ENCODE measurements around the gene ARL13B. TPM values are rescaled to one million over a fixed set of nuclear protein-coding genes. Genes with fewer than 3 reads are reported as not detected.
A peak's percentile ranks its signal among the peaks of the same experiment; 100 is the strongest.

ARL13B gene
- total and polyA plus RNA-seq, 4 experiments from 2014 or later = 6.2 to 12.0 (median 9.0) TPM

GRCh38 chr3:93994056-93994455 is 14.1 kb downstream of the ARL13B start:
- H3K4me1 ChIP-seq (ENCODE audit: insufficient read depth, low read length) = no peaks in the 10 kb centered on the region
- no peak for DNase-seq
- no peak overlapping the region for H3K4me3 ChIP-seq (ENCODE audit: low read length in 2 of 2)
- no peaks in the 10 kb centered on the region for H3K9me3 Mint-ChIP-seq
- CTCF ChIA-PET (ENCODE audit: partially characterized antibody) = interaction anchor here (1.5 kb wide), 1 partner anchor 10 kb away, joined by 6 read pairs; no protein-coding TSS in a partner anchor
- H3K9me3 ChIP-seq (ENCODE audit: control insufficient read depth in 1 of 2, low read length in 2 of 2) = no peaks in the 10 kb centered on the region
- H3K4me1 Mint-ChIP-seq = peaks cover 0 to 5% (median 0%) of the 10 kb centered on the region in 4 donors
- peak overlapping the region in 1 of 7 donors; percentile 16 for H3K27ac Mint-ChIP-seq
- H3K4me3 Mint-ChIP-seq = no peak overlapping the region
- no peaks in the 10 kb centered on the region for H3K27me3 Mint-ChIP-seq
- H3K27me3 ChIP-seq (ENCODE audit: insufficient read depth, low read length) = no peaks in the 10 kb centered on the region
- H3K36me3 Mint-ChIP-seq = peaks cover 2 to 4% of the 10 kb centered on the region in 2 donors
- POLR2A ChIA-PET (ENCODE audit: partially characterized antibody) = no interaction called here
- H3K27ac ChIP-seq (ENCODE audit: low read depth, low read length) = no peak overlapping the region
- intact Hi-C loops (cut with micrococcal nuclease) = no loop called here
- no peaks in the 10 kb centered on the region for H3K36me3 ChIP-seq (ENCODE audit: insufficient read depth, low read length)

GRCh38 chr3:94001191-94001590 is 21.2 kb downstream of the ARL13B start:
- ChIA-PET POLR2A (ENCODE audit: partially characterized antibody) (no interaction called here), CTCF (ENCODE audit: partially characterized antibody) (interaction anchor here (0.6 to 4.8 kb wide), 2 partner anchors 38 to 68 kb away, joined by 3 to 71 read pairs; no protein-coding TSS in a partner anchor)
- Mint-ChIP-seq H3K9me3 (no peaks in the 10 kb centered on the region), H3K27ac (peak overlapping the region in 3 of 7 donors; percentile 0 to 71 (median 3)), H3K27me3 (no peaks in the 10 kb centered on the region), H3K4me1 (peaks cover 0 to 5% (median 2%) of the 10 kb centered on the region in 4 donors), H3K36me3 (peaks cover 2 to 4% of the 10 kb centered on the region in 2 donors), H3K4me3 (no peak overlapping the region)
- Histone ChIP-seq H3K36me3 (ENCODE audit: insufficient read depth, low read length) (no peaks in the 10 kb centered on the region), H3K27ac (ENCODE audit: low read depth, low read length) (no peak overlapping the region), H3K4me3 (ENCODE audit: low read length in 2 of 2) (no peak overlapping the region), H3K27me3 (ENCODE audit: insufficient read depth, low read length) (no peaks in the 10 kb centered on the region), H3K4me1 (ENCODE audit: insufficient read depth, low read length) (peaks cover 5% of the 10 kb centered on the region), H3K9me3 (ENCODE audit: control insufficient read depth in 1 of 2, low read length in 2 of 2) (no peaks in the 10 kb centered on the region)
- intact Hi-C loops (cut with micrococcal nuclease) = loop anchor here (5.0 kb wide), 1 partner anchor 246 kb away; no protein-coding TSS in a partner anchor
- no peak for DNase-seq

- intact Hi-C loops (cut with micrococcal nuclease) = loop anchor here (5.0 kb wide), 1 partner anchor 245 kb away; no protein-coding TSS in a partner anchor
These were observed 22.0 kb downstream of the ARL13B start for GRCh38 chr3:94001827-94002495.

GRCh38 chr3:94004301-94004910 is 24.5 kb downstream of the ARL13B start:
- Histone ChIP-seq H3K27ac (ENCODE audit: low read depth, low read length) (no peak overlapping the region), H3K4me1 (ENCODE audit: insufficient read depth, low read length) (peaks cover 5% of the 10 kb centered on the region), H3K9me3 (ENCODE audit: control insufficient read depth in 1 of 2, low read length in 2 of 2) (no peaks in the 10 kb centered on the region), H3K27me3 (ENCODE audit: insufficient read depth, low read length) (no peaks in the 10 kb centered on the region), H3K36me3 (ENCODE audit: insufficient read depth, low read length) (no peaks in the 10 kb centered on the region), H3K4me3 (ENCODE audit: low read length in 2 of 2) (no peak overlapping the region)
- peaks cover 0 to 4% of the 10 kb centered on the region in 2 donors for H3K36me3 Mint-ChIP-seq
- DNase-seq = peak in 4 of 5 donors; percentile 40 to 57 (median 52)
- no peaks in the 10 kb centered on the region for H3K27me3 Mint-ChIP-seq
- ChIA-PET CTCF (ENCODE audit: partially characterized antibody) (interaction anchor here (0.6 to 4.8 kb wide), 11 partner anchors 10 to 245 kb away, joined by 3 to 71 read pairs (median 6); partner anchors contain the start of genes ARL13B, DHFR2 and NSUN3), POLR2A (ENCODE audit: partially characterized antibody) (interaction anchor here (0.6 kb wide), 1 partner anchor 77 kb away, joined by 4 read pairs; no protein-coding TSS in a partner anchor)
- intact Hi-C loops (cut with micrococcal nuclease) = loop anchor here (1.0 to 5.0 kb wide), 2 partner anchors 65 to 243 kb away; no protein-coding TSS in a partner anchor
- peak overlapping the region; percentile 68 to 90 (median 82) for H3K4me3 Mint-ChIP-seq
- no peaks in the 10 kb centered on the region for H3K9me3 Mint-ChIP-seq
- H3K27ac Mint-ChIP-seq = peak overlapping the region in 5 of 7 donors; percentile 67 to 89 (median 82)
- peaks cover 0 to 5% (median 2%) of the 10 kb centered on the region in 4 donors for H3K4me1 Mint-ChIP-seq

More at GRCh38 chr3:94001827-94002495, 22.0 kb downstream of the ARL13B start:
- POLR2A ChIA-PET (ENCODE audit: partially characterized antibody) = interaction anchor here (0.8 kb wide), 1 partner anchor 61 kb away, joined by 4 read pairs; the partner anchor contains the start of genes DHFR2 and NSUN3
- CTCF ChIA-PET (ENCODE audit: partially characterized antibody) = interaction anchor here (4.8 kb wide), 1 partner anchor 67 kb away, joined by 71 read pairs; no protein-coding TSS in a partner anchor
- Mint-ChIP-seq H3K4me3 (no peak overlapping the region), H3K27ac (peak overlapping the region in 1 of 7 donors; percentile 3), H3K4me1 (peaks cover 0 to 5% (median 2%) of the 10 kb centered on the region in 4 donors), H3K9me3 (no peaks in the 10 kb centered on the region), H3K36me3 (peaks cover 2 to 4% of the 10 kb centered on the region in 2 donors), H3K27me3 (no peaks in the 10 kb centered on the region)
- Histone ChIP-seq H3K4me1 (ENCODE audit: insufficient read depth, low read length) (peaks cover 5% of the 10 kb centered on the region), H3K27ac (ENCODE audit: low read depth, low read length) (no peak overlapping the region), H3K4me3 (ENCODE audit: low read length in 2 of 2) (no peak overlapping the region), H3K9me3 (ENCODE audit: control insufficient read depth in 1 of 2, low read length in 2 of 2) (no peaks in the 10 kb centered on the region), H3K36me3 (ENCODE audit: insufficient read depth, low read length) (no peaks in the 10 kb centered on the region), H3K27me3 (ENCODE audit: insufficient read depth, low read length) (no peaks in the 10 kb centered on the region)
- no peak for DNase-seq

- H3K4me3 ChIP-seq (ENCODE audit: low read length in 2 of 2) = no peak overlapping the region
- no peak for DNase-seq
- ChIA-PET CTCF (ENCODE audit: partially characterized antibody) (interaction anchor here (0.8 to 2.8 kb wide), 3 partner anchors 10 to 61 kb away, joined by 3 to 16 read pairs (median 5); partner anchors contain the start of genes DHFR2 and NSUN3), POLR2A (ENCODE audit: partially characterized antibody) (no interaction called here)
- H3K4me3 Mint-ChIP-seq = no peak overlapping the region
- H3K9me3 Mint-ChIP-seq = no peaks in the 10 kb centered on the region
- H3K36me3 Mint-ChIP-seq = peaks cover 0 to 7% of the 10 kb centered on the region in 2 donors
- intact Hi-C loops (cut with micrococcal nuclease) = no loop called here
- H3K4me1 ChIP-seq (ENCODE audit: insufficient read depth, low read length) = peaks cover 5% of the 10 kb centered on the region
- peaks cover 11 to 16% (median 12%) of the 10 kb centered on the region in 4 donors for H3K4me1 Mint-ChIP-seq
- no peak overlapping the region for H3K27ac ChIP-seq (ENCODE audit: low read depth, low read length)
- no peaks in the 10 kb centered on the region for H3K27me3 ChIP-seq (ENCODE audit: insufficient read depth, low read length)
- H3K36me3 ChIP-seq (ENCODE audit: insufficient read depth, low read length) = no peaks in the 10 kb centered on the region
- no peaks in the 10 kb centered on the region for H3K27me3 Mint-ChIP-seq
- no peak overlapping the region for H3K27ac Mint-ChIP-seq
- H3K9me3 ChIP-seq (ENCODE audit: control insufficient read depth in 1 of 2, low read length in 2 of 2) = no peaks in the 10 kb centered on the region
These were observed 28.3 kb downstream of the ARL13B start for GRCh38 chr3:94008253-94008652.

GRCh38 chr3:94009608-94010007 is 29.7 kb downstream of the ARL13B start:
- no peaks in the 10 kb centered on the region for H3K27me3 ChIP-seq (ENCODE audit: insufficient read depth, low read length)
- peaks cover 9 to 12% (median 11%) of the 10 kb centered on the region in 4 donors for H3K4me1 Mint-ChIP-seq
- no peak overlapping the region for H3K4me3 Mint-ChIP-seq
- no peaks in the 10 kb centered on the region for H3K9me3 ChIP-seq (ENCODE audit: control insufficient read depth in 1 of 2, low read length in 2 of 2)
- no peaks in the 10 kb centered on the region for H3K9me3 Mint-ChIP-seq
- H3K36me3 Mint-ChIP-seq = peaks cover 0 to 10% of the 10 kb centered on the region in 2 donors
- CTCF ChIA-PET (ENCODE audit: partially characterized antibody) = interaction anchor here (0.7 kb wide), 1 partner anchor 15 kb away, joined by 3 read pairs; no protein-coding TSS in a partner anchor
- no peak overlapping the region for H3K4me3 ChIP-seq (ENCODE audit: low read length in 2 of 2)
- no peaks in the 10 kb centered on the region for H3K27me3 Mint-ChIP-seq
- H3K36me3 ChIP-seq (ENCODE audit: insufficient read depth, low read length) = no peaks in the 10 kb centered on the region
- H3K27ac ChIP-seq (ENCODE audit: low read depth, low read length) = no peak overlapping the region
- H3K4me1 ChIP-seq (ENCODE audit: insufficient read depth, low read length) = no peaks in the 10 kb centered on the region
- intact Hi-C loops (cut with micrococcal nuclease) = no loop called here
- no peak overlapping the region for H3K27ac Mint-ChIP-seq
- DNase-seq = no peak
- POLR2A ChIA-PET (ENCODE audit: partially characterized antibody) = no interaction called here

GRCh38 chr3:94011233-94011711 is 31.3 kb downstream of the ARL13B start:
- H3K27me3 ChIP-seq (ENCODE audit: insufficient read depth, low read length) = no peaks in the 10 kb centered on the region
- H3K27ac ChIP-seq (ENCODE audit: low read depth, low read length) = no peak overlapping the region
- no peaks in the 10 kb centered on the region for H3K27me3 Mint-ChIP-seq
- peak overlapping the region in 6 of 7 donors; percentile 2 to 79 (median 15) for H3K27ac Mint-ChIP-seq
- POLR2A ChIA-PET (ENCODE audit: partially characterized antibody) = no interaction called here
- H3K4me1 ChIP-seq (ENCODE audit: insufficient read depth, low read length) = no peaks in the 10 kb centered on the region
- no peaks in the 10 kb centered on the region for H3K9me3 ChIP-seq (ENCODE audit: control insufficient read depth in 1 of 2, low read length in 2 of 2)
- CTCF ChIA-PET (ENCODE audit: partially characterized antibody) = no interaction called here
- no peaks in the 10 kb centered on the region for H3K9me3 Mint-ChIP-seq
- intact Hi-C loops (cut with micrococcal nuclease) = no loop called here
- no peak for DNase-seq
- H3K4me3 ChIP-seq (ENCODE audit: low read length in 2 of 2) = no peak overlapping the region
- H3K36me3 Mint-ChIP-seq = peaks cover 0 to 13% of the 10 kb centered on the region in 2 donors
- H3K4me3 Mint-ChIP-seq = peak overlapping the region in 4 of 8 donors; percentile 1 to 23 (median 6)
- peaks cover 9 to 16% (median 11%) of the 10 kb centered on the region in 4 donors for H3K4me1 Mint-ChIP-seq
- H3K36me3 ChIP-seq (ENCODE audit: insufficient read depth, low read length) = no peaks in the 10 kb centered on the region
